ENCODE measurements around the gene ZNF236.

DNA sequence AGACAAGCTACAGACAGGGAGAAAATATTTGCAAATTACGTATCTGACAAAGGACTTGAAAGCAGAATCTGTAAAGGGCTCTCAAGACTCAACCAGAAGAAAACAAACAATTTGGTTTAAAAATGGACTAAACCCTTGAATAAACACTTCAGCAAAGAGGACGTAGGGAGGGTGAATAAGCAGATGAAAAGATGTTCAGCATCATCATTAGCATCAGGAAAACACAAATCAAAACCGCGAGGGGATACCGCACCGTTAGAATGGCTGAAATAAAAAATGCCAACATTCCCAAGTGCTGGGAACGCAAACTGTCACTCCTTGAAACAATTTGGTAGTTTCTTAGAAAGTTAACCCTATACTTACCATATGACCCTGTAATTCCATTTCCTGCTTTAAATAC is 173.5 kb downstream of the ZNF236 start:
- TF ChIP-seq EHMT2 (IDR thresholded peaks at IDR 0.05; ENCODE audit: low read depth) (no peak), POLR2A (IDR thresholded peaks at IDR 0.05; ENCODE audit: low read length) (no peak), MYC (IDR thresholded peaks at IDR 0.05; ENCODE audit: borderline replicate concordance, low read length) (no peak)
- TF ChIP-seq, protein P1, sequence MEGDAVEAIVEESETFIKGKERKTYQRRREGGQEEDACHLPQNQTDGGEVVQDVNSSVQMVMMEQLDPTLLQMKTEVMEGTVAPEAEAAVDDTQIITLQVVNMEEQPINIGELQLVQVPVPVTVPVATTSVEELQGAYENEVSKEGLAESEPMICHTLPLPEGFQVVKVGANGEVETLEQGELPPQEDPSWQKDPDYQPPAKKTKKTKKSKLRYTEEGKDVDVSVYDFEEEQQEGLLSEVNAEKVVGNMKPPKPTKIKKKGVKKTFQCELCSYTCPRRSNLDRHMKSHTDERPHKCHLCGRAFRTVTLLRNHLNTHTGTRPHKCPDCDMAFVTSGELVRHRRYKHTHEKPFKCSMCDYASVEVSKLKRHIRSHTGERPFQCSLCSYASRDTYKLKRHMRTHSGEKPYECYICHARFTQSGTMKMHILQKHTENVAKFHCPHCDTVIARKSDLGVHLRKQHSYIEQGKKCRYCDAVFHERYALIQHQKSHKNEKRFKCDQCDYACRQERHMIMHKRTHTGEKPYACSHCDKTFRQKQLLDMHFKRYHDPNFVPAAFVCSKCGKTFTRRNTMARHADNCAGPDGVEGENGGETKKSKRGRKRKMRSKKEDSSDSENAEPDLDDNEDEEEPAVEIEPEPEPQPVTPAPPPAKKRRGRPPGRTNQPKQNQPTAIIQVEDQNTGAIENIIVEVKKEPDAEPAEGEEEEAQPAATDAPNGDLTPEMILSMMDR (IDR thresholded peaks at IDR 0.05) = no peak
- TF ChIP-seq, protein P2, sequence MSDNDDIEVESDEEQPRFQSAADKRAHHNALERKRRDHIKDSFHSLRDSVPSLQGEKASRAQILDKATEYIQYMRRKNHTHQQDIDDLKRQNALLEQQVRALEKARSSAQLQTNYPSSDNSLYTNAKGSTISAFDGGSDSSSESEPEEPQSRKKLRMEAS (IDR thresholded peaks at IDR 0.05) = no peak

All from A549 (cell line).